GM21619 (cell line): ENCODE results near the gene CARD19.
A peak's percentile ranks its signal among the peaks of the same experiment; 100 is the strongest.

ENCODE experiments used
- ATAC-seq: cut with Tn5 transposase; IDR thresholded peaks from one replicate; pipeline ENCODE4 v1.9.1; 2021; ENCODE audit not compliant: unreplicated experiment

CARD19 gene

GRCh38 chr9:93117924-93118862 lies 22.2 kb downstream of the CARD19 start:
- ATAC-seq: no peak

GRCh38 chr9:93118863-93119702 lies 23.1 kb downstream of the CARD19 start:
- no peak for ATAC-seq

- ATAC-seq: peak; percentile 4
Measured at GRCh38 chr9:93119703-93119952, 23.6 kb downstream of the CARD19 start.

- ATAC-seq: peak; percentile 93
Measured at GRCh38 chr9:93119953-93120845, 24.2 kb downstream of the CARD19 start.

GRCh38 chr9:93120846-93121315 lies 24.9 kb downstream of the CARD19 start:
- no peak for ATAC-seq

- ATAC-seq: no peak
Measured at GRCh38 chr9:93121316-93122241, 25.6 kb downstream of the CARD19 start.

GRCh38 chr9:93122721-93123221 lies 26.8 kb downstream of the CARD19 start:
- ATAC-seq: no peak

- no peak for ATAC-seq
Measured at GRCh38 chr9:93123561-93124283, 27.7 kb downstream of the CARD19 start.

- ATAC-seq: no peak
Measured at GRCh38 chr9:93124793-93125192, 28.8 kb downstream of the CARD19 start.

GRCh38 chr9:93125331-93125894 lies 29.4 kb downstream of the CARD19 start:
- ATAC-seq: no peak

GRCh38 chr9:93126151-93126781 lies 30.2 kb downstream of the CARD19 start:
- no peak for ATAC-seq

GRCh38 chr9:93126825-93127368 lies 30.9 kb downstream of the CARD19 start:
- no peak for ATAC-seq

- ATAC-seq: no peak
Measured at GRCh38 chr9:93127395-93127911, 31.4 kb downstream of the CARD19 start.

- ATAC-seq: no peak
Measured at GRCh38 chr9:93128011-93128714, 32.1 kb downstream of the CARD19 start.

- no peak for ATAC-seq
Measured at GRCh38 chr9:93128715-93129224, 32.8 kb downstream of the CARD19 start.

GRCh38 chr9:93129286-93129685 lies 33.3 kb downstream of the CARD19 start:
- ATAC-seq: no peak
